ENCODE data around the gene ABCC8. TPM values are rescaled to one million over a fixed set of nuclear protein-coding genes. Genes with fewer than 3 reads are reported as not detected.
"Not testable (repeated sequence)": the region's sequence is repeated elsewhere in the genome, so short reads cannot be mapped to it uniquely, and the experiment has no call there.

The ABCC8 gene
- total and polyA plus RNA-seq, 9 of the 15 experiments (the other 6 are each of a cell fraction or from before 2014, with no cell fraction given) = not detected

GRCh38 chr11:17428261-17428660 lies 48.4 kb downstream of the ABCC8 start:
- ATAC-seq (no peak), DNase-seq (ENCODE audit: extremely low read depth in 1 of 4, low spot score in 3 of 4) (no peak), FAIRE-seq (no peak)
- Histone ChIP-seq H3K9ac (ENCODE audit: insufficient read depth in 1 of 2, low read depth in 2 of 2, low read length in 2 of 2) (no peak overlapping the region), H3K36me3 (ENCODE audit: control insufficient read depth, insufficient read depth, low read length) (no peaks in the 10 kb centered on the region), H3K79me2 (ENCODE audit: control insufficient read depth, insufficient read depth, low read length) (no peaks in the 10 kb centered on the region), H3K4me1 (replicated peaks in 1 of 2; ENCODE audit: control insufficient read depth in 2 of 2, insufficient read depth in 2 of 2, low read length in 2 of 2) (no peaks in the 10 kb centered on the region), H3K4me3 (no peak overlapping the region), H3K27me3 (ENCODE audit: control insufficient read depth in 2 of 2, insufficient read depth in 2 of 2, low read length in 2 of 2) (peaks cover 17 to 71% of the 10 kb centered on the region in 2 experiments; a peak in 4 of 5 replicates), H3K27ac (ENCODE audit: extremely low read depth, low read depth, low read length) (no peak overlapping the region), H3K9me3 (replicated peaks; ENCODE audit: control insufficient read depth, insufficient read depth, low read depth, low read length) (no peaks in the 10 kb centered on the region), H3K9me1 (ENCODE audit: control insufficient read depth, insufficient read depth, low read length) (no peaks in the 10 kb centered on the region), H3K4me2 (ENCODE audit: insufficient read depth, low read length) (no peak overlapping the region), H4K20me1 (replicated peaks; ENCODE audit: control insufficient read depth, insufficient read depth, low read length) (0 out of 2 replicates have a peak, but pooled peaks cover 3% of the 10 kb centered on the region), H2AFZ (ENCODE audit: low read depth, low read length) (no peak overlapping the region)
- intact Hi-C loops (cut with micrococcal nuclease) (no loop called here), in situ Hi-C loops (cut with MboI) (no loop called here)
- TF ChIP-seq ARID2 (IDR thresholded peaks at IDR 0.05) = no peak
- TF ChIP-seq CBFA2T3 (IDR thresholded peaks at IDR 0.05) = no peak
- CTCF ChIA-PET (ENCODE audit: low intra/inter-chr PET ratio) = no interaction called here
- POLR2A ChIA-PET = interaction anchor here (0.7 to 1.3 kb wide), 2 partner anchors 12 to 46 kb away, joined by 3 read pairs; no protein-coding TSS in a partner anchor
- BruUV-seq (replicated peaks) = no TSS peak
- 1% methylated on average over 10 of the region's 11 CpGs for WGBS (ENCODE audit: insufficient coverage, low coverage, missing lambda C conversion rate)

GRCh38 chr11:17426233-17426632 lies 50.4 kb downstream of the ABCC8 start:
- H3K27me3 ChIP-seq (ENCODE audit: control insufficient read depth in 2 of 2, insufficient read depth in 2 of 2, low read length in 2 of 2) = peaks cover 20 to 68% of the 10 kb centered on the region in 2 experiments; a peak in 4 of 5 replicates
- BruUV-seq (replicated peaks); H3K9ac ChIP-seq (ENCODE audit: insufficient read depth in 1 of 2, low read depth in 2 of 2, low read length in 2 of 2); H3K9me3 ChIP-seq (replicated peaks; ENCODE audit: control insufficient read depth, insufficient read depth, low read depth, low read length); in situ Hi-C loops (cut with MboI); H4K20me1 ChIP-seq (replicated peaks; ENCODE audit: control insufficient read depth, insufficient read depth, low read length); ATAC-seq; FAIRE-seq; DNase-seq (ENCODE audit: extremely low read depth in 1 of 4, low spot score in 3 of 4); intact Hi-C loops (cut with micrococcal nuclease); H3K9me1 ChIP-seq (ENCODE audit: control insufficient read depth, insufficient read depth, low read length); H3K36me3 ChIP-seq (ENCODE audit: control insufficient read depth, insufficient read depth, low read length); H3K79me2 ChIP-seq (ENCODE audit: control insufficient read depth, insufficient read depth, low read length); POLR2A ChIA-PET; H3K4me3 ChIP-seq; H3K4me1 ChIP-seq (replicated peaks in 1 of 2; ENCODE audit: control insufficient read depth in 2 of 2, insufficient read depth in 2 of 2, low read length in 2 of 2); CTCF ChIA-PET (ENCODE audit: low intra/inter-chr PET ratio); H3K4me2 ChIP-seq (ENCODE audit: insufficient read depth, low read length); H3K27ac ChIP-seq (ENCODE audit: extremely low read depth, low read depth, low read length); H2AFZ ChIP-seq (ENCODE audit: low read depth, low read length): not testable (repeated sequence)
- 0% methylated on average over 4 of the region's 5 CpGs for WGBS (ENCODE audit: insufficient coverage, low coverage, missing lambda C conversion rate)
- peak; percentile 27 for TF ChIP-seq MEIS2 (IDR thresholded peaks at IDR 0.05; ENCODE audit: partially characterized antibody)
